PC-3 (cell line): ENCODE measurements around the gene DGLUCY. TPM values are rescaled to one million over a fixed set of nuclear protein-coding genes. Genes with fewer than 3 reads are reported as not detected.
"Not testable (repeated sequence)": the region's sequence is repeated elsewhere in the genome, so short reads cannot be mapped to it uniquely, and the experiment has no call there.

ENCODE experiments used
- ATAC-seq: fragments of 200-7000 bp; cut with Tn5 transposase; 2 replicates; pipeline ENCODE4 v1.9.1; 2020; ENCODE audit warnings: mild to moderate bottlenecking, moderate library complexity
- BruUV-seq: library from RNA; stranded (reverse); fragments of 400-500 nt; replicated peaks from 2 replicates; lab custom pipeline; 2021; lab: Mats Ljungman, UMichigan
- CTCF ChIA-PET: fragments of 300-600 bp; sonication (Branson Sonifier 250); formaldehyde crosslinking; loops from one replicate; lab custom pipeline; 2022; ENCODE audit warnings: antibody characterized with exemption; lab: Charles Lee
- POLR2A ChIA-PET: fragments of 300-600 bp; sonication (Branson Sonifier 250); formaldehyde crosslinking; loops from one replicate; lab custom pipeline; 2022; ENCODE audit warnings: antibody characterized with exemption; ENCODE audit not compliant: unreplicated experiment; lab: Charles Lee
- DNase-seq: peaks from one replicate; pipeline ENCODE4 v3.0.0-alpha.2; 2015
- H2AFZ ChIP-seq: fragments of 300-600 bp; sonication (generic); 2 replicates; pipeline ENCODE4 v1.6.0; 2016; ENCODE audit warnings: antibody characterized with exemption, low read length
- H3F3A ChIP-seq: fragments of 300-600 bp; sonication (generic); one replicate; pipeline ENCODE4 v1.6.0; 2017; ENCODE audit warnings: antibody characterized with exemption, low read length, control low read depth, mild to moderate bottlenecking; ENCODE audit not compliant: unreplicated experiment
- H3K27ac ChIP-seq: fragments of 300-600 bp; sonication (generic); 2 replicates; pipeline ENCODE4 v1.5.1; 2016; ENCODE audit warnings: mild to moderate bottlenecking, low read length
- H3K27me3 ChIP-seq: fragments of 300-600 bp; sonication (generic); 2 replicates; pipeline ENCODE4 v1.6.1; 2016; ENCODE audit warnings: low read length, mixed read lengths
- H3K36me3 ChIP-seq: fragments of 300-600 bp; sonication (generic); 2 replicates; pipeline ENCODE4 v1.6.1; 2016; ENCODE audit warnings: low read depth, mixed run types, low read length, mixed read lengths
- H3K4me1 ChIP-seq: fragments of 300-600 bp; sonication (generic); 2 replicates; pipeline ENCODE4 v1.5.1; 2016; ENCODE audit warnings: low read length; ENCODE audit not compliant: insufficient read depth
- H3K4me2 ChIP-seq: fragments of 300-600 bp; sonication (generic); 2 replicates; pipeline ENCODE4 v1.6.0; 2016; ENCODE audit warnings: low read length
- H3K4me3 ChIP-seq: fragments of 300-600 bp; sonication (generic); 2 replicates; pipeline ENCODE4 v1.5.1; 2016; ENCODE audit warnings: mild to moderate bottlenecking, low read length, mixed read lengths
- H3K79me2 ChIP-seq: fragments of 300-600 bp; sonication (generic); 2 replicates; pipeline ENCODE4 v1.6.1; 2017; ENCODE audit warnings: low read length, mixed read lengths
- H3K9ac ChIP-seq: fragments of 300-600 bp; sonication (generic); 2 replicates; pipeline ENCODE4 v1.6.0; 2016; ENCODE audit warnings: mild to moderate bottlenecking, low read length
- H3K9me2 ChIP-seq: fragments of 300-600 bp; sonication (generic); replicated peaks from 2 replicates; pipeline ENCODE4 v1.6.1; 2016; ENCODE audit warnings: mixed run types, low read length, mixed read lengths
- H3K9me3 ChIP-seq: fragments of 300-600 bp; sonication (generic); 2 replicates; pipeline ENCODE4 v1.6.1; 2016; ENCODE audit warnings: low read length, mixed read lengths
- H4K20me1 ChIP-seq: fragments of 300-600 bp; sonication (generic); 2 replicates; pipeline ENCODE4 v1.6.1; 2016; ENCODE audit warnings: low read length, mixed read lengths
- EZH2 ChIP-seq: fragments of 300-600 bp; sonication (generic); IDR thresholded peaks from one replicate; pipeline ENCODE4 v1.6.1; 2017; ENCODE audit warnings: antibody characterized with exemption, mild to moderate bottlenecking, low read length; ENCODE audit not compliant: unreplicated experiment
- EZH2phosphoT487 ChIP-seq: fragments of 300-600 bp; sonication (generic); IDR thresholded peaks from 2 replicates; pipeline ENCODE4 v1.6.1; 2018; ENCODE audit warnings: mild to moderate bottlenecking, antibody characterized with exemption, low read length, borderline replicate concordance
- intact Hi-C: fragments of 100-400 bp; cut with micrococcal nuclease; formaldehyde crosslinking; loops from 2 replicates; pipeline ENCODE4 v1.9.0; 2023
- total RNA-seq: library from RNA; depleted of rRNA; stranded (reverse); fragments of >200 nt; gene quantifications from 2 replicates; pipeline ENCODE4 v1.2.3, GENCODE V29; 2014
- TF ChIP-seq, protein P1 (sequence below): fragments of 300-600 bp; sonication (generic); conservative IDR thresholded peaks from 2 replicates; pipeline ENCODE4 v1.5.1; 2017; ENCODE audit warnings: antibody characterized with exemption, low read depth, mild to moderate bottlenecking, low read length

Gene DGLUCY
- total RNA-seq, 1 experiment from 2014 or later = 0.84 TPM

DNA sequence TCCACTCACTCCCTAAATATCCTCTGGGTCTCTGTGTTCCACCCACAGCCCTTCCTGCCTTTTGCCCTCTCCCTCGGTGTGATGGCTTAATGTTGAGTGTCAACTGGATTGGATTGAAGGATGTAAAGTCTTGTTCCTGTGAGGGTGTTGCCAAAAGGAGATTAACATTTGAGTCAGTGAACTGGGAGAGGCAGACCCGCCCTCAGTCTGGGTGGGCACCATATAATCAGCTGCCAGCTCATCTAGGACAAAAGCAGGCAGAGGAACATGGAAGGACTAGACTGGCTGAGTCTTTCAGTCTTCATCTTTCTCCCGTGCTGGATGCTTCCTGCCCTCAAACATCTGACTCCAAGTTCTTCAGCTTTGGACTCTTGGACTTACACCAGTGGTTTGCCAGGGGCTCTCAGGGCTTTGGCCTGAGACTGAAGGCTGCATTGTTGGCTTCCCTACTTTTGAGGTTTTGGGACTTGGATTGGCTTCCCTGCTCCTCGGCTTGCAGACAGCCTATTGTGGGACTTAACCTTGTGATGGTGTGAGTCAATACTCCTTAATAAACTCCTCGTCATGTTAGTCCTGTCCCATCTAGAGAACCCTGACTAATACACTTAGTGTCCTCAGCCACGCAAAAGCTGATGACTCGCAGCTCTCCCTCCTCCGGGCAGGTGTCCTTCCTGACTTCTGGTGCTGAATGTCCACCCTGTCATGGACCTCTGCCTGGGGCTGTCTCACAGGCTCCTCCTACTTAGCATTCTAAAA lies 5.9 kb downstream of the DGLUCY start:
- POLR2A ChIA-PET = no interaction called here
- ATAC-seq (peak; percentile 78), DNase-seq (peak; percentile 84)
- intact Hi-C loops = no loop called here
- H3K9ac ChIP-seq = no peak overlapping the region
- H3K4me3 ChIP-seq = no peak overlapping the region
- H3K27ac ChIP-seq = peak overlapping the region; percentile 69
- H3F3A ChIP-seq = no peaks in the 10 kb centered on the region
- no peak for TF ChIP-seq EZH2
- TF ChIP-seq, protein P1, sequence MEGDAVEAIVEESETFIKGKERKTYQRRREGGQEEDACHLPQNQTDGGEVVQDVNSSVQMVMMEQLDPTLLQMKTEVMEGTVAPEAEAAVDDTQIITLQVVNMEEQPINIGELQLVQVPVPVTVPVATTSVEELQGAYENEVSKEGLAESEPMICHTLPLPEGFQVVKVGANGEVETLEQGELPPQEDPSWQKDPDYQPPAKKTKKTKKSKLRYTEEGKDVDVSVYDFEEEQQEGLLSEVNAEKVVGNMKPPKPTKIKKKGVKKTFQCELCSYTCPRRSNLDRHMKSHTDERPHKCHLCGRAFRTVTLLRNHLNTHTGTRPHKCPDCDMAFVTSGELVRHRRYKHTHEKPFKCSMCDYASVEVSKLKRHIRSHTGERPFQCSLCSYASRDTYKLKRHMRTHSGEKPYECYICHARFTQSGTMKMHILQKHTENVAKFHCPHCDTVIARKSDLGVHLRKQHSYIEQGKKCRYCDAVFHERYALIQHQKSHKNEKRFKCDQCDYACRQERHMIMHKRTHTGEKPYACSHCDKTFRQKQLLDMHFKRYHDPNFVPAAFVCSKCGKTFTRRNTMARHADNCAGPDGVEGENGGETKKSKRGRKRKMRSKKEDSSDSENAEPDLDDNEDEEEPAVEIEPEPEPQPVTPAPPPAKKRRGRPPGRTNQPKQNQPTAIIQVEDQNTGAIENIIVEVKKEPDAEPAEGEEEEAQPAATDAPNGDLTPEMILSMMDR = no peak
- TF ChIP-seq EZH2phosphoT487 = no peak
- H3K9me2 ChIP-seq = no peaks in the 10 kb centered on the region
- no TSS peak for BruUV-seq
- peak overlapping the region; percentile 5 for H3K4me2 ChIP-seq
- no peak overlapping the region for H2AFZ ChIP-seq
- CTCF ChIA-PET = no interaction called here
- H3K36me3 ChIP-seq = no peaks in the 10 kb centered on the region
- H4K20me1 ChIP-seq = no peaks in the 10 kb centered on the region
- no peaks in the 10 kb centered on the region for H3K79me2 ChIP-seq
- no peaks in the 10 kb centered on the region for H3K9me3 ChIP-seq
- no peaks in the 10 kb centered on the region for H3K27me3 ChIP-seq
- H3K4me1 ChIP-seq = peaks cover 21% of the 10 kb centered on the region

DNA sequence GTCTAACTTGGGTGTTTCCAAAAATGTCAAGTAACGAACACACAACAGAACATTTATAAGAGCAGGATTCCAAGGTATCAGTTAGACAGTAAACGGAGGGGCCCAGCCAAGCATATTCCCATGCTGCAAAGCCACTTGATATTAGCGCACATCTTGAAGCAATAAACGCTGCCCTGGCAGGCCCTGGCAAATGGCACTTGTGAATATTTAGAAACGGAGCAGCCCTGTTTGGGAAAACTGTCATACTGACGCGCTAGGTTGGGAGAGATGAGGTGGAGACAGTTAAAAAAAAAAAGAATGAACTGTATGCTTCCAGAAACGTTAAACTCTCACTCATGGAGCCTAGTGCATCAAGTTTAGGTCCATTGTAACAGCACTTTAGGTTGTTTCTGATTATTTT lies 9.3 kb downstream of the DGLUCY start:
- BruUV-seq = no TSS peak
- Histone ChIP-seq H3K79me2 (no peaks in the 10 kb centered on the region), H3K4me2 (no peak overlapping the region), H4K20me1 (no peaks in the 10 kb centered on the region), H3K27ac (no peak overlapping the region), H3K4me3 (no peak overlapping the region), H3F3A (no peaks in the 10 kb centered on the region), H3K36me3 (no peaks in the 10 kb centered on the region), H2AFZ (no peak overlapping the region), H3K9me3 (no peaks in the 10 kb centered on the region), H3K4me1 (peaks cover 9% of the 10 kb centered on the region; the same call in 1 of the 2 replicates), H3K27me3 (no peaks in the 10 kb centered on the region), H3K9ac (no peak overlapping the region), H3K9me2 (no peaks in the 10 kb centered on the region)
- ChIA-PET POLR2A (no interaction called here), CTCF (no interaction called here)
- intact Hi-C loops = no loop called here
- DNase-seq = no peak
- TF ChIP-seq, protein P1 = no peak
- no peak for TF ChIP-seq EZH2
- TF ChIP-seq EZH2phosphoT487 = no peak
- ATAC-seq = no peak

DNA sequence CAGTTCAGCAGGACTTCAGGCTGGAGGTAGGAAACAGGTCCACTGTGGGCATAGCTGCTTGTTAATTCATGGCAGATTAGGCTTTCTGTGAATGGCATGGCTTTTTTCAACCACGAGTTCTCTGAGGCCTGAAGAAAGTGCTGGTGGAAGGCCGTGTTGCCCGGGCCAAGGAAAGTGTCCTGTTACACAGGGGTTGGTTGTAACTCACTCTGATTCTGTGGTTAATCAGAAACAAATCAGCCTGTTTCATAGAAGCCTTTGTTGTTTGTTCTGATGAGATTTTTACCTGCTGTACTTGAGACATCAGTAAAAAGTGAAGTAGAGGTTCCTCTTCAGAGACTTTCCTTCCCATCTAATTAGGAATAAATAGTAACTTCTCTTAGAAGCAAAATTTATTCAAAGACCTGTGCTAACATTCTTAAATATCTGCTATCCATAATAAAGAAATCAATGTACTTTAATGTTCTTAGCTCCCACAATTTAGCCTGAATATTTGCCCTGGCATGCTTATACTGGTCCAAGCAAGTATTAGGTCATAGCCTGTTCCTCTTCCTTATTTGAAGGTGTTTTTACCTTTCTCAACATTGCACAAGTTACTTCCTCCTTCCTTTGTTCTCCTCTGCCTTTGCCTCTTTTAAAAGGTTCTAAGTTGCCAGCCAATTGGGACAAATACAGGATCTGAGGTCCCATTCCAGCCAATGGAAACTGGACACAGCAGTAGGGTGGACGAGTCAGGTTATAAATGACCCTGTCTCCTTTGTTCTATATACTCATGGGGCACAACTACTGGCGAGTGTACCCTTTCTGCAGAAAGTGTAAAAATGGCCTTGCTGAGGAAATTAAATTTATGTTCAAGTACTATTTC lies 10.8 kb downstream of the DGLUCY start:
- H3K9me2 ChIP-seq, H3K4me2 ChIP-seq, H3K9ac ChIP-seq, DNase-seq, H2AFZ ChIP-seq, CTCF ChIA-PET, H3K27ac ChIP-seq, H3K4me3 ChIP-seq, H4K20me1 ChIP-seq, H3K79me2 ChIP-seq, H3K9me3 ChIP-seq, H3K4me1 ChIP-seq, POLR2A ChIA-PET, intact Hi-C loops, BruUV-seq, H3K36me3 ChIP-seq, H3K27me3 ChIP-seq, H3F3A ChIP-seq, ATAC-seq: not testable (repeated sequence)
